Panc1 (cell line): ENCODE data around the gene C1orf210. TPM values are rescaled to one million over a fixed set of nuclear protein-coding genes. Genes with fewer than 3 reads are reported as not detected.

Experiments used
- ATAC-seq: fragments of 200-7000 bp; cut with Tn5 transposase; 2 replicates; pipeline ENCODE4 v1.9.1; 2020; ENCODE audit warnings: mild to moderate bottlenecking, moderate library complexity
- BruUV-seq: library from RNA; stranded (reverse); fragments of 400-500 nt; replicated peaks from 2 replicates; lab custom pipeline; 2021; lab: Mats Ljungman, UMichigan
- CTCF ChIA-PET: fragments of 300-600 bp; sonication (Branson Sonifier 250); formaldehyde crosslinking; loops from one replicate; lab custom pipeline; 2022; ENCODE audit warnings: antibody characterized with exemption; lab: Charles Lee
- POLR2A ChIA-PET: fragments of 300-600 bp; sonication (Branson Sonifier 250); formaldehyde crosslinking; loops from one replicate; lab custom pipeline; 2022; ENCODE audit warnings: antibody characterized with exemption; lab: Charles Lee
- DNase-seq: peaks from one replicate; pipeline ENCODE4 v3.0.0-alpha.2; 2010; ENCODE audit warnings: low read depth, low spot score
- H3K27ac ChIP-seq: 2 replicates; pipeline ENCODE4 v1.5.1; 2011; ENCODE audit warnings: mild to moderate bottlenecking, low read length, inconsistent platforms
- H3K27me3 ChIP-seq: fragments of 200-500 bp; sonication (Bioruptor generic); 2 replicates; pipeline ENCODE4 v1.6.0; 2014; ENCODE audit warnings: low read length, inconsistent platforms; ENCODE audit not compliant: control insufficient read depth, insufficient read depth
- H3K36me3 ChIP-seq: fragments of 200-500 bp; sonication (Bioruptor generic); 2 replicates; pipeline ENCODE4 v1.5.1; 2014; ENCODE audit warnings: inconsistent platforms, mild to moderate bottlenecking, low read length, moderate library complexity; ENCODE audit not compliant: control insufficient read depth, insufficient read depth
- H3K4me1 ChIP-seq: 2 replicates; pipeline ENCODE4 v1.5.1; 2011; ENCODE audit warnings: inconsistent platforms, mild to moderate bottlenecking, low read length, moderate library complexity; ENCODE audit not compliant: control insufficient read depth, insufficient read depth
- H3K4me3 ChIP-seq, 2 experiments: 2 replicates each; pipeline ENCODE4 v1.5.1; 2011 to 2012; ENCODE audit warnings: low read depth in 2 of 2, low read length in 2 of 2, mild to moderate bottlenecking in 2 of 2, inconsistent platforms in 1 of 2, moderate library complexity in 1 of 2
- H3K9me3 ChIP-seq: fragments of 200-500 bp; sonication (Bioruptor generic); 2 replicates; pipeline ENCODE4 v1.5.1; 2014; ENCODE audit warnings: low read depth, mild to moderate bottlenecking, inconsistent platforms, low read length, moderate library complexity; ENCODE audit not compliant: control insufficient read depth, insufficient read depth
- POLR2AphosphoS5 ChIP-seq: IDR thresholded peaks from 2 replicates; pipeline ENCODE4 v1.6.1; 2012; ENCODE audit warnings: mild to moderate bottlenecking, low read depth, low read length, moderate library complexity
- SIN3A ChIP-seq: IDR thresholded peaks from 2 replicates; pipeline ENCODE4 v1.6.1; 2012; ENCODE audit warnings: low read depth, mild to moderate bottlenecking, low read length, moderate library complexity, borderline replicate concordance; ENCODE audit not compliant: insufficient read depth
- TCF7L2 ChIP-seq: IDR thresholded peaks from 2 replicates; pipeline ENCODE4 v1.6.1; 2011; ENCODE audit warnings: mild to moderate bottlenecking, low read depth, low read length, inconsistent platforms
- in situ Hi-C: cut with HindIII; loops from 2 replicates; pipeline ENCODE4 v1.10.0; 2016; ENCODE audit warnings: low sequenced_read_pairs, low pct_unique_long_range_greater_than_20kb
- intact Hi-C: fragments of 100-400 bp; cut with micrococcal nuclease; formaldehyde crosslinking; loops from one replicate; pipeline ENCODE4 v1.10.0; 2022; ENCODE audit not compliant: unreplicated experiment
- total RNA-seq: library from RNA; stranded (reverse); gene quantifications from one replicate; pipeline ENCODE4 v1.2.1, GENCODE V29; 2021; ENCODE audit not compliant: unreplicated experiment
- TF ChIP-seq, protein P1 (sequence below): fragments of 450-650 bp; IDR thresholded peaks from 2 replicates; pipeline ENCODE4 v1.5.1; 2017; ENCODE audit warnings: mild to moderate bottlenecking
- TF ChIP-seq, protein P2 (sequence below), 2 experiments: IDR thresholded peaks; 2 replicates each; pipeline ENCODE4 v1.6.1; 2011 to 2012; ENCODE audit warnings: low read depth in 2 of 2, control low read depth in 1 of 2, low read length in 1 of 2, mild to moderate bottlenecking in 1 of 2, moderate library complexity in 1 of 2; ENCODE audit not compliant: insufficient read depth in 1 of 2

The C1orf210 gene
- total RNA-seq, 1 experiment from 2014 or later, result not detected

DNA sequence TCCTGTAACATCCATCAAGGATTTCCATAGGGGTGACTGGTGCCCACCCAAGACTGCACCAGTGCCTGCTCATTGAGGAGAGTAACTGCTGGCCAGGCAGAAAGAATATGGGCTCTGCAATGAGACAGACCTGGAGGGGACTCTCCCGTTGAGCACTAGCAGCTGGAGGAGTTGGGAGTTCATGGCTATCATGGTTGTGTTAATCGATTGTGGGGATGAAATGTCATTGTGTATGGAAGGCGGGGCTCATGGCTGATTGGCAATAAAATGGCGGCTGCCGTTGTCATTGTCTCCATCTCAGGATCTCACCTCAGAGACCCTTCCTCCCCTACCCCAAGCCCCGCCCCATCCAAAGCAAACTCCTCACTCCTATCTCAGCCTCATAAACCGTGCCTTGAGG is 11.7 kb downstream of the C1orf210 start:
- Histone ChIP-seq H3K36me3 (no peaks in the 10 kb centered on the region), H3K27me3 (no peaks in the 10 kb centered on the region), H3K27ac (no peak overlapping the region), H3K9me3 (no peaks in the 10 kb centered on the region), H3K4me1 (no peaks in the 10 kb centered on the region), H3K4me3 (no peak overlapping the region)
- intact Hi-C loops (no loop called here), in situ Hi-C loops (no loop called here)
- ChIA-PET POLR2A (no interaction called here), CTCF (no interaction called here)
- DNase-seq (no peak), ATAC-seq (no peak)
- no TSS peak for BruUV-seq
- TF ChIP-seq SIN3A, result no peak

DNA sequence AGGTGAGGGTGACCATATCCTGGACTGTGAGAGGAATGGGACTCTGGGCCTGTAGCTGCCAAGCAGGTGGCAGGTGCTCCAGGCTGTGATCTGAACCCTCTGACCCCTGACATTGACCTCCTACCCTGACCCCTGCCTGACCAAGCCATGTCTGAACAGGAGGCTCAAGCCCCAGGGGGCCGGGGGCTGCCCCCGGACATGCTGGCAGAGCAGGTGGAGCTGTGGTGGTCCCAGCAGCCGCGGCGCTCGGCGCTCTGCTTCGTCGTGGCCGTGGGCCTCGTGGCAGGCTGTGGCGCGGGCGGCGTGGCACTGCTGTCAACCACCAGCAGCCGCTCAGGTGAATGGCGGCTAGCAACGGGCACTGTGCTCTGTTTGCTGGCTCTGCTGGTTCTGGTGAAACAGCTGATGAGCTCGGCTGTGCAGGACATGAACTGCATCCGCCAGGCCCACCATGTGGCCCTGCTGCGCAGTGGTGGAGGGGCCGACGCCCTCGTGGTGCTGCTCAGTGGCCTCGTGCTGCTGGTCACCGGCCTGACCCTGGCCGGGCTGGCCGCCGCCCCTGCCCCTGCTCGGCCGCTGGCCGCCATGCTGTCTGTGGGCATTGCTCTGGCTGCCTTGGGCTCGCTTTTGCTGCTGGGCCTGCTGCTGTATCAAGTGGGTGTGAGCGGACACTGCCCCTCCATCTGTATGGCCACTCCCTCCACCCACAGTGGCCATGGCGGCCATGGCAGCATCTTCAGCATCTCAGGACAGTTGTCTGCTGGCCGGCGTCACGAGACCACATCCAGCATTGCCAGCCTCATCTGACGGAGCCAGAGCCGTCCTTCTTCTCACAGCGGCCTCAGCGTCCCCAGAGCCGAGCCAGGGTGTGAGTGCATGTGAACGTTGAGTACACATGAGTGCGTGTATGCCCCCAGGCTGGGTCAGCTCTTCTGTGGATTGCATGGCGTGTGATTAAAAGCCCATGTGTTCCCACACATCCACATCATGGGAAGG is 12.5 kb downstream of the C1orf210 start:
- no peaks in the 10 kb centered on the region for H3K36me3 ChIP-seq
- TF ChIP-seq, protein P1, sequence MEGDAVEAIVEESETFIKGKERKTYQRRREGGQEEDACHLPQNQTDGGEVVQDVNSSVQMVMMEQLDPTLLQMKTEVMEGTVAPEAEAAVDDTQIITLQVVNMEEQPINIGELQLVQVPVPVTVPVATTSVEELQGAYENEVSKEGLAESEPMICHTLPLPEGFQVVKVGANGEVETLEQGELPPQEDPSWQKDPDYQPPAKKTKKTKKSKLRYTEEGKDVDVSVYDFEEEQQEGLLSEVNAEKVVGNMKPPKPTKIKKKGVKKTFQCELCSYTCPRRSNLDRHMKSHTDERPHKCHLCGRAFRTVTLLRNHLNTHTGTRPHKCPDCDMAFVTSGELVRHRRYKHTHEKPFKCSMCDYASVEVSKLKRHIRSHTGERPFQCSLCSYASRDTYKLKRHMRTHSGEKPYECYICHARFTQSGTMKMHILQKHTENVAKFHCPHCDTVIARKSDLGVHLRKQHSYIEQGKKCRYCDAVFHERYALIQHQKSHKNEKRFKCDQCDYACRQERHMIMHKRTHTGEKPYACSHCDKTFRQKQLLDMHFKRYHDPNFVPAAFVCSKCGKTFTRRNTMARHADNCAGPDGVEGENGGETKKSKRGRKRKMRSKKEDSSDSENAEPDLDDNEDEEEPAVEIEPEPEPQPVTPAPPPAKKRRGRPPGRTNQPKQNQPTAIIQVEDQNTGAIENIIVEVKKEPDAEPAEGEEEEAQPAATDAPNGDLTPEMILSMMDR, result no peak
- TF ChIP-seq POLR2AphosphoS5 (no peak), TCF7L2 (no peak), SIN3A (no peak)
- TF ChIP-seq, protein P2, sequence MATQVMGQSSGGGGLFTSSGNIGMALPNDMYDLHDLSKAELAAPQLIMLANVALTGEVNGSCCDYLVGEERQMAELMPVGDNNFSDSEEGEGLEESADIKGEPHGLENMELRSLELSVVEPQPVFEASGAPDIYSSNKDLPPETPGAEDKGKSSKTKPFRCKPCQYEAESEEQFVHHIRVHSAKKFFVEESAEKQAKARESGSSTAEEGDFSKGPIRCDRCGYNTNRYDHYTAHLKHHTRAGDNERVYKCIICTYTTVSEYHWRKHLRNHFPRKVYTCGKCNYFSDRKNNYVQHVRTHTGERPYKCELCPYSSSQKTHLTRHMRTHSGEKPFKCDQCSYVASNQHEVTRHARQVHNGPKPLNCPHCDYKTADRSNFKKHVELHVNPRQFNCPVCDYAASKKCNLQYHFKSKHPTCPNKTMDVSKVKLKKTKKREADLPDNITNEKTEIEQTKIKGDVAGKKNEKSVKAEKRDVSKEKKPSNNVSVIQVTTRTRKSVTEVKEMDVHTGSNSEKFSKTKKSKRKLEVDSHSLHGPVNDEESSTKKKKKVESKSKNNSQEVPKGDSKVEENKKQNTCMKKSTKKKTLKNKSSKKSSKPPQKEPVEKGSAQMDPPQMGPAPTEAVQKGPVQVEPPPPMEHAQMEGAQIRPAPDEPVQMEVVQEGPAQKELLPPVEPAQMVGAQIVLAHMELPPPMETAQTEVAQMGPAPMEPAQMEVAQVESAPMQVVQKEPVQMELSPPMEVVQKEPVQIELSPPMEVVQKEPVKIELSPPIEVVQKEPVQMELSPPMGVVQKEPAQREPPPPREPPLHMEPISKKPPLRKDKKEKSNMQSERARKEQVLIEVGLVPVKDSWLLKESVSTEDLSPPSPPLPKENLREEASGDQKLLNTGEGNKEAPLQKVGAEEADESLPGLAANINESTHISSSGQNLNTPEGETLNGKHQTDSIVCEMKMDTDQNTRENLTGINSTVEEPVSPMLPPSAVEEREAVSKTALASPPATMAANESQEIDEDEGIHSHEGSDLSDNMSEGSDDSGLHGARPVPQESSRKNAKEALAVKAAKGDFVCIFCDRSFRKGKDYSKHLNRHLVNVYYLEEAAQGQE (IDR thresholded peaks at IDR 0.05; ENCODE audit: insufficient read depth in 1 of 2, low read depth in 2 of 2, low read length in 1 of 2), result no peak
- H3K27ac ChIP-seq, result no peak overlapping the region
- ATAC-seq, result no peak
- H3K27me3 ChIP-seq, result no peaks in the 10 kb centered on the region
- no peaks in the 10 kb centered on the region for H3K4me1 ChIP-seq
- no peak overlapping the region for H3K4me3 ChIP-seq
- POLR2A ChIA-PET, result no interaction called here
- no TSS peak for BruUV-seq
- in situ Hi-C loops, result no loop called here
- intact Hi-C loops, result no loop called here
- CTCF ChIA-PET, result no interaction called here
- H3K9me3 ChIP-seq, result no peaks in the 10 kb centered on the region
- DNase-seq, result no peak

GRCh38 chr1:43272161-43272560 is 13.2 kb downstream of the C1orf210 start:
- no TSS peak for BruUV-seq
- Histone ChIP-seq H3K36me3 (no peaks in the 10 kb centered on the region), H3K27me3 (no peaks in the 10 kb centered on the region), H3K9me3 (no peaks in the 10 kb centered on the region), H3K4me1 (no peaks in the 10 kb centered on the region), H3K27ac (no peak overlapping the region), H3K4me3 (no peak overlapping the region)
- ChIA-PET CTCF (no interaction called here), POLR2A (no interaction called here)
- no peak for DNase-seq
- intact Hi-C loops, result no loop called here
- TF ChIP-seq SIN3A (no peak), TCF7L2 (no peak), POLR2AphosphoS5 (no peak)
- TF ChIP-seq, protein P2 (IDR thresholded peaks at IDR 0.05; ENCODE audit: insufficient read depth in 1 of 2, low read depth in 2 of 2, low read length in 1 of 2), result no peak
- TF ChIP-seq, protein P1, result no peak
- in situ Hi-C loops, result no loop called here
- no peak for ATAC-seq
